ENCODE data around the gene ADRM1.

Gene ADRM1

GRCh38 chr20:62339647-62340062, 36.9 kb downstream of the ADRM1 start:
- no peak for TF ChIP-seq ZFX (IDR thresholded peaks at IDR 0.05)
- TF ChIP-seq, protein P1, sequence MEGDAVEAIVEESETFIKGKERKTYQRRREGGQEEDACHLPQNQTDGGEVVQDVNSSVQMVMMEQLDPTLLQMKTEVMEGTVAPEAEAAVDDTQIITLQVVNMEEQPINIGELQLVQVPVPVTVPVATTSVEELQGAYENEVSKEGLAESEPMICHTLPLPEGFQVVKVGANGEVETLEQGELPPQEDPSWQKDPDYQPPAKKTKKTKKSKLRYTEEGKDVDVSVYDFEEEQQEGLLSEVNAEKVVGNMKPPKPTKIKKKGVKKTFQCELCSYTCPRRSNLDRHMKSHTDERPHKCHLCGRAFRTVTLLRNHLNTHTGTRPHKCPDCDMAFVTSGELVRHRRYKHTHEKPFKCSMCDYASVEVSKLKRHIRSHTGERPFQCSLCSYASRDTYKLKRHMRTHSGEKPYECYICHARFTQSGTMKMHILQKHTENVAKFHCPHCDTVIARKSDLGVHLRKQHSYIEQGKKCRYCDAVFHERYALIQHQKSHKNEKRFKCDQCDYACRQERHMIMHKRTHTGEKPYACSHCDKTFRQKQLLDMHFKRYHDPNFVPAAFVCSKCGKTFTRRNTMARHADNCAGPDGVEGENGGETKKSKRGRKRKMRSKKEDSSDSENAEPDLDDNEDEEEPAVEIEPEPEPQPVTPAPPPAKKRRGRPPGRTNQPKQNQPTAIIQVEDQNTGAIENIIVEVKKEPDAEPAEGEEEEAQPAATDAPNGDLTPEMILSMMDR (conservative IDR thresholded peaks at IDR 0.05): no peak
- H3K27ac ChIP-seq: no peak overlapping the region

DNA sequence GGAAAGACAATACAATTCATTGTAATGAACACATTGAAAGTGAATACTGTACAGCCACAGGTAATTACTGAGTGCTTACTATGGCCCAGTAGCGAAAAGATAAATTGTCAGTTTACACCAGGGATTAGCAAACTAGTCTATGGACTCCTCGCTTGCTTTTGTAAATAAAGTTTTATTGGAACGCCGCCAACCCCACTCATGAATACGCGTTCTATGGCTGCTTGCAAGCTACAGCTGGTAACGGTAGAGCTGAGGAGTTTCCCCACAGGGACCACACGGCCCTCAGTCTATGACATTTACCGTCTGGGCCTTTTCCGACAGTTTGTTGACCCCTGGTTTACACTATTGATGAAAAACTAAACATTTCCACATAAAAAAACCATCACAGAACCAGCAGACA, 40.1 kb downstream of the ADRM1 start:
- no peak overlapping the region for H3K27ac ChIP-seq
- TF ChIP-seq, protein P1 (conservative IDR thresholded peaks at IDR 0.05): no peak
- no peak for TF ChIP-seq ZFX (IDR thresholded peaks at IDR 0.05)

DNA sequence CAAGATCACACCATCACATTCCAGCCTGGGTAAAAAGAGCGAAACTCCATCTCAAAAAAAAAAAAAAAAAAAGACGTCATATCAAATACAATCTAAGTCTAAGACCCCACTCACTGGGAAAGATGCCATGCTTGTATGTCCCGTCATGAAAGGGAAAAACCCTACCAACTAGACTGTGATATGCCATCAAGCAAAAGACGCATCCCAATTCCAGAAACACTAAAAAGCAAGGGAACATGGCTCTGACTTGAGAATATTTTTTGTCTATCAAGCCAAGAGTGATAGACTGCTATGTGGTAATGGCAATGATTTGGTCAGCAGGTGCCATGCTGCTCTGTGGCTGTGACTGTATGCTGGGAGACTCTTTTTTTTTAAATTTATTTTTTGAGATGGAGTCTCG, 41.3 kb downstream of the ADRM1 start:
- H3K27ac ChIP-seq: no peak overlapping the region

GRCh38 chr20:62344782-62345181, 42.0 kb downstream of the ADRM1 start:
- no peak for TF ChIP-seq ZFX (IDR thresholded peaks at IDR 0.05)
- TF ChIP-seq, protein P1 (conservative IDR thresholded peaks at IDR 0.05): no peak
- H3K27ac ChIP-seq: no peak overlapping the region

More for the DNA sequence above, 41.3 kb downstream of the ADRM1 start:
- TF ChIP-seq, protein P1 (conservative IDR thresholded peaks at IDR 0.05): no peak
- no peak for TF ChIP-seq ZFX (IDR thresholded peaks at IDR 0.05)

- H3K27ac ChIP-seq: no peak overlapping the region
- no peak for TF ChIP-seq ZFX (IDR thresholded peaks at IDR 0.05)
- TF ChIP-seq, protein P1 (conservative IDR thresholded peaks at IDR 0.05): no peak
Observed at GRCh38 chr20:62345681-62346370, 43.0 kb downstream of the ADRM1 start.

- H3K27ac ChIP-seq: no peak overlapping the region
- no peak for TF ChIP-seq ZFX (IDR thresholded peaks at IDR 0.05)
- TF ChIP-seq, protein P1 (conservative IDR thresholded peaks at IDR 0.05): no peak
Observed at GRCh38 chr20:62346398-62347150, 43.8 kb downstream of the ADRM1 start.

GRCh38 chr20:62347151-62347404, 44.3 kb downstream of the ADRM1 start:
- H3K27ac ChIP-seq: no peak overlapping the region
- TF ChIP-seq, protein P1 (conservative IDR thresholded peaks at IDR 0.05): no peak
- TF ChIP-seq ZFX (IDR thresholded peaks at IDR 0.05): no peak
